Measurements from ENCODE around the gene XCL2. TPM values are rescaled to one million over a fixed set of nuclear protein-coding genes. Genes with fewer than 3 reads are reported as not detected.
"Not testable (repeated sequence)": the region's sequence is repeated elsewhere in the genome, so short reads cannot be mapped to it uniquely, and the experiment has no call there.

The XCL2 gene, protein sequence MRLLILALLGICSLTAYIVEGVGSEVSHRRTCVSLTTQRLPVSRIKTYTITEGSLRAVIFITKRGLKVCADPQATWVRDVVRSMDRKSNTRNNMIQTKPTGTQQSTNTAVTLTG
- total RNA-seq = not detected in 2 replicates

DNA sequence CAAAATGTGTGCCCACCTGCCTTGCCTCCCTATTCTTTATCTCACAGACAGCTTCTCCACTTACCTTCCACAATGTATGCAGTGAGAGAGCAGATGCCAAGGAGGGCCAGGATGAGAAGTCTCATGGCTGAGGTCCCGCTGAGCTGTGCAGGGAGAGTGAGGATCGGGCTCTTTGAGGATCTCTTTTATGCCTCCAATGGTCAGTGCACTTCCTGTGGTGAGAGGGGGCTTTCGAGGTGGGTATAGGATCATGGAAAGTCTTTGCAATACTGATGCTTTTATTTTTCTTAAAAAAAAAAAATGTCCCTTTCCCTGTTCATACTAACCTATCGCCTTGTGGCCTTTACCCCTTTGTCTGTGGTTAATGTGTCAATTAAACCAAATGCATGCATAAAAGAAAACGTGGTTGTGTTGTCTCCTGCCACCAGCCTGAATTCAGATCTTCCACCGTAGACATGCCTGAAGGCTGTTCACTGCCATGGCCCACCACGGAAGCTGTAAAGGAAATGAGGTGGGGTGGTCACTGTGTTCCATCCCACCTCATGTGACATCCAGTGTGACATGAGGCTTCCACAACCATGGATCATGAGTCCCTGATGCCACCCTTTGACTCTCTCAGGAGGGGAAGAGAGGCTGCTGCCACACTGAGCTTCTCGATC lies at the start of gene XCL2:
Gene XCL2, minus strand, starts transcription at position 158 of the 659 bp plus-strand sequence. Its CDS starts 33 bp downstream, at position 125.
- DNase-seq (ENCODE audit: low read depth, low spot score) = not testable (repeated sequence)

DNA sequence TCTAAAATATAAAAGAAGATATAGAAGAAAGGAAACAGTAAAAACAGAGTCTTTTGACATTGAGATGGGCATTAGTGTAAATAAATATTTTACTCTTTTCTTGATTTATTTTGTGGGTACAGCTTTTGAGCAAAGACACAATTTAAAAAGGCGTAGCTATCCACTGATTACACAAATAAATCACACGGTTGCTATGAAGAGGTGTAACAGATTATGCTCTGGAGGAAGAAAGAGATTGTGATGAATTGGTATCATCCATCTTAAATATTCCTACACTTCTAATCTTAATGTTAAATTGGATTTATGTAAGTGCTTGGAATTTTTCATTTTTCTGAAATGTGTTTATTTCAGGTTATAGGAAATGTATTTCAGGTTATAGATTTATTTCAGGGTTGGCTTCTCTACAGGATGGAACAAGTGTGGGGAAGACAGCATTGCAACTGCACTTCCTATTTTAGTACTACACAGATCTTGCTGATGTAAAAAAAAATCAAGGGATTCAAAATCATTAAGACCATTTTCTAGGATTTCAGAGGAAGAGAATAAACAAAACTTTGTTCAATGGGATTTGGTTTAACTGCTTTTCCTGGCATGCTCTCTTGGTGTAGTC lies 47.9 kb upstream of the XCL2 start:
- DNase-seq (ENCODE audit: low read depth, low spot score) = no peak

DNA sequence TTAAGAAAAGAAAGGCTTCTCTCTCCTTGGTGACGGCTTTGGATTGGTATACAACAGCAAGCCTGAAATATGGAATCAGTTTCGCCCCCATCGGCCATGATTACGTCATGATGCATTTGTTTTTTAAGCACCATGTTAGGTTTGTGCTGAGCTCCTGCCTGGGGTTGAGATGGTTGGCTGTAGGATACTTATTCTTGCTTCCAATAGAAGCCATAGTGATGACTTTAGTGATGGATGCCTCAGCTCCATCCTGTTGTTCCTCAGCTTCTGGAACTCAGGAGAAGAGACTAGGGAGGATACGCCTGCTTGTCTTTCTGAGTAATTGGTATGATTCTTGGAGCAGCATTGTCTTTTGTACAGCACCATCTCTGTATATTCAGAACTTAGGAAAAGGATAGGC lies 47.3 kb upstream of the XCL2 start:
- DNase-seq (ENCODE audit: low read depth, low spot score) = no peak

DNA sequence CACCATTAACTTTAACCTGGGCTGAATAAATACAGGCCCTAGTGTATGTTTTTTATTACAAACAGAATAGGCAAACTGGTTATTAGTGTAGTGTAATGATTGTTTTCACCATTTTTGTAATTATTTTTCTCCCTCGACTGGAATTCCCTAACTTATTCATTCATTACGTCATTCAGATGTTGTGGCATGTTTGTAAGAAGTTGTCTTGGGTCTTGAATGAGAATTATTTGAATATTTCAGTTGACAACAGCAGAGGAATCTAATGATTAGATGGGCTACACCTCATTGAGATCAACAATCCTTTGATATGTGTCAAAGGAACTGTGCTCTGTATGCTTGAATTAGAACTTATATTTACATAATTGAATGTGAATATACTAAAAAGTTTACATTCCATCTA lies 45.4 kb upstream of the XCL2 start:
- DNase-seq (ENCODE audit: low read depth, low spot score) = no peak

DNA sequence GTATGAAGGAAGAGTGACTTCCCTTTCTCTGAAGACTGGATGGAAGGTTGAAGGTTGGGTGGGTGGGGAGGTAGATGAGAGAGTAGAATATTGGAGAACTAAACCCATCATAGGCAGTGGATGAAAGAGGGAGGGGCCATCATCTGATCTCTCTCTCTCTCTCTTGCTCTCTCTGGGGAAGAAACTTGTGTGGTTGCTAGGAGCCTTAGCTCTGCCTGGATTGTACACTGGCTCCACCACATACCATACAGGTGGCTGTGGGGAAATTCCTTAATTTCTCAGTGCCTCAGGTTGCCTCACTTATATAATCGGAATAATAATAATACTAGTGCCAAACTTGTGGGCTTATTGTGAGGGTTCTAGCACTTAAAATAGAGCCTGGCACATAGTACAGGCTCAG lies 42.1 kb upstream of the XCL2 start:
- no peak for DNase-seq (ENCODE audit: low read depth, low spot score)

DNA sequence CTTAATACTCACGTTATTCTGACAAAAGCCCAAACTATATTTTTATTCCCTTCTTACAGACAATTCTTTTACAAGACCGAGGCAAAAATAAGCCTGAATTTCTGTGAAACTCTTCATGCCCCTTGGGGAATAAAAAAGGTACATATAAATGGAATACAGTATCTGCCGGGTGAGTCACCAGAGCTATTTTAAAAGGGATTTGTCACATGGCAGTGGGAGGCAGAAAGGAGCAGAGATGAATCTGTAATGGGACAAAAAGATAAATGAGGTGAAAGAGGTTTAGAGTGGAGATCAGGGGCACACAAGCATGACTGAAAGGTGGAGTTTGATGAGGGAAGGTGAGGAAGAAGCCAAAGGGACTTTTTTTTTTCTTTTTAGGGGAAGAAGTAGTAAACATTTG lies 41.4 kb upstream of the XCL2 start:
- DNase-seq (ENCODE audit: low read depth, low spot score) = no peak

DNA sequence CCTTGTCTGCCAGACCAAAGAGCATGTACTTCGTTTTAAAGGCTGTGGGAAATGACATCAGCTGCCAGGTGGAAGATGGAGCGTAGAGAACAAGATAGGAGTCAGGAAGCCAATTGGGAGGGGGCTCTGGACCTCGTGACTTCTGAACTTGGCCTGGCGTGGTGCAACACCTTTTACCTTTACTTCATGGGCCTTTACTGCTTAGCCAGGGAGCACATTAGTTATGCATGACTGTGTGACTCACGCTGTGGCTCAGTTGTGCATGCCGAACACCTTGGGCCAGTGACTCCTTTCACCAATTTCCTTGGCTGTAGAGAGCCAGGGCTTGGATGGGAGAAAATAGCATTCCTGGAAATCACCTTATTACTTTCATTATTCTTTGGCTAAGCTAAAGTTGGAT lies 39.8 kb upstream of the XCL2 start:
- no peak for DNase-seq (ENCODE audit: low read depth, low spot score)

DNA sequence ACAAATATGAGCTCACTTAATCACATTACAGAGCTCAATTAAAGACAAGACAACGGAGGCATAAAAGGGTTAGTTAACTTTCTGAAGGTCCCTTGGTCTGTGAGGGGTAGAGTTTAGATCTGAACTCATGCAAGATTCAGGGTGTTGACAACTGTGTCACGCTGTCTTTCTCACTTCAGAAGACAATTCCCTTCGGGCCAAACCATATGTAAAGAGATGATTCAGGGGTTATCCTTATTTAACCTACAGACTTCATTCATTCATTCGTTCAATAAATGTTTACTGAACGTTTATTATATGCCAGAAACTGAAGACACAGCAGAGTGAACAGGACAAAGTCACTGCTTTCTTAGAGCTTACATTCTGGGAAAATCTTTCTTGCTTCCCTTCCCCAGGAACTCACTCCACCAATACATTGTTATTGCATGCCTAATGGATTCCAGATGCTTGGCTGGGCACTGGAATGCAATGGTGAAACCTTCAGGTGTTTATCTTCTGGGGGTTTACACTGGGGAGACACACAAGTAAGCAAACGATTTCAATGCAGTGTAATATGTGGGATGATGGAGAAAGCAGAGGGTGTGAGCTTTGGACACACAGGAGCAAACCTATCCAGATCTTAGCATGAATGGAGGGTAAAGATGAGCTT lies 39.0 kb upstream of the XCL2 start:
- no peak for DNase-seq (ENCODE audit: low read depth, low spot score)

DNA sequence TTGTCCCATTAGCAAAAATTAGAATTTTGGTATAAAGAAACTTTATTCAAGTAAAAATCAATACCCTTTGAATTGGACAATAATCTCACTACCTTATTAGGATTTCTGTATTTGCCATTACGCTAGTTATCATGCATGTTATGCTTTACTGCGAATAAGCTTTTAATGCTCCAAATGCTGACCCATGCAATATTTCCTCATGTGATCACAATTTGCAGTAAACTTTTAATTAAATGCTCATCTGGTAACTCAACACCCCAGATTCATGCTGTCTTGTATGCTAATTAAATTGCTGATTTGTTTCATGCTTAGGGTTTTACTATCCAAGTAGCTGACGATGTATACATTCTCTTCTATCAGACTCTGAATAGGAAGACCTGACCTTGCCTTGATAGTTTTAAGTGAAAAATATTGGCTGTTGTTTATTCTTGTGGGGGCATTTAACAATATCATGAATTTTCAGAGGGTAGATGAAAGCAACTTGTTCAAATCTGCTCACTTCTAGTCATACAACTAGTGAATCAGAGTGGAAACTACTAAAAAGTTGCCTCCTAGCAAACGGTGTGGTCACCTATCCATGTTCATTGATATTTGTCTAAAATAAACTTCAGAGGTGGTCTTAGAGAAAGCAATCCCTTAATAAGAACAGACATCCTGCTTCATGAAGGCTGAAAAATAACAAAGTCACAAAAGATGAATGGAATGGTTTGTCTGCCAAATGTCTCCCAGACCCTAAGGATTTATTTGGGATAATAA lies 38.2 kb upstream of the XCL2 start:
- DNase-seq (ENCODE audit: low read depth, low spot score) = no peak

DNA sequence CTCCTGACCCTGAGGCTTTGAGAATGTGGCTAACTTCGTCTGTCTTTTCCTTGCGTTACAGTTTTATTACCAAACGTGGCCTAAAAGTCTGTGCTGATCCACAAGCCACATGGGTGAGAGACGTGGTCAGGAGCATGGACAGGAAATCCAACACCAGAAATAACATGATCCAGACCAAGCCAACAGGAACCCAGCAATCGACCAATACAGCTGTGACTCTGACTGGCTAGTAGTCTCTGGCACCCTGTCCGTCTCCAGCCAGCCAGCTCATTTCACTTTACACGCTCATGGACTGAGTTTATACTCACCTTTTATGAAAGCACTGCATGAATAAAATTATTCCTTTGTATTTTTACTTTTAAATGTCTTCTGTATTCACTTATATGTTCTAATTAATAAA lies 37.2 kb upstream of the XCL2 start:
- not testable (repeated sequence) for DNase-seq (ENCODE audit: low read depth, low spot score)

DNA sequence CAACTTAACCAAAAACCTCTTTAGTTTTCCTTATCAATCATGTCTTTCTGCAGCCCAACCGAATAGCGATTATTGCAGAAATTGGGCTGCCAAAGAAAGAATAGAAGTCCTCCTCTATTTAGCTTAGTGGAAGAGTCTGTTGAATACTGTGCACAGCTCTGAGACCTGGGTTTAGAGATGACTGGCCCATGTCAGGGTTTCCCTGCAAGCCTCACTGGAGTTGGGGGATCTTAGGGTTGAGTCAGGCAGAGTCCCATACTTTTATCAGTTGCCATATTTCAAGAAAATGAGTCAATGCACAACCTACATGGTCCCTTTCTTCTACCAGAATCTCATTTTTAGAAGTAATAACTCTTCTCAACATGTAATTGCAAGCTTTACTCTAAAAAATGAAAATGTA lies 36.5 kb upstream of the XCL2 start:
- not testable (repeated sequence) for DNase-seq (ENCODE audit: low read depth, low spot score)

DNA sequence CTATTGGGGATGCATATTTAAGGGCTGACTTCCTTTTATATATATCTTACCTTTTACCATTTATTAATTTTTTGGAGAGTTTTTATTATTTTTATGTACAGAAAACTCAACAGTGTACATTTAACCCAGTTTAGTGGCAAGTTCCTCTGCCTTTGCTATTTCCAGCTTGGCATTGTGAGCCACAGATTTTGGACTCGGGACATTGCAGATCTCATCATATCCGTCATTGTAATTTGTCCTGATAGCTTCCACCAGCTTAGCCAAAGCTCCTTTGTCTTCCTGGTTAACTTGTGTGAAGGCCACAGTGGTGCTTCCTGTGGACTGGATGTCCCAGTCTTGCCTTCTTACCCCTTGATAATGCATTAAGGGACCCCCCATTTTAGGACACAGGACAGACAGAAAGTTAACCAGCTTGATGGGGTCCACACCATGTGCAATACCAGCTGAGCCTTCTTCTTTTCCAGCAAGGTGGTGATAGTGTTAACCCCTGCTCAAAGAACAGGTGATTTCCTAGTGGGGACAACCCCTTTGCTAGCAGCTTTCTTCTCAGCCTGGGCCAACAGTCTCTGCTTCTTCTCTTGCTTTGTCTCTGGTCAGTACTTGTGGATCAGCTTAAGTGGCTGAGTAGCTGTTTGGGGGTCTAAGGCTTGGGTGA lies 34.9 kb upstream of the XCL2 start:
- not testable (repeated sequence) for DNase-seq (ENCODE audit: low read depth, low spot score)

DNA sequence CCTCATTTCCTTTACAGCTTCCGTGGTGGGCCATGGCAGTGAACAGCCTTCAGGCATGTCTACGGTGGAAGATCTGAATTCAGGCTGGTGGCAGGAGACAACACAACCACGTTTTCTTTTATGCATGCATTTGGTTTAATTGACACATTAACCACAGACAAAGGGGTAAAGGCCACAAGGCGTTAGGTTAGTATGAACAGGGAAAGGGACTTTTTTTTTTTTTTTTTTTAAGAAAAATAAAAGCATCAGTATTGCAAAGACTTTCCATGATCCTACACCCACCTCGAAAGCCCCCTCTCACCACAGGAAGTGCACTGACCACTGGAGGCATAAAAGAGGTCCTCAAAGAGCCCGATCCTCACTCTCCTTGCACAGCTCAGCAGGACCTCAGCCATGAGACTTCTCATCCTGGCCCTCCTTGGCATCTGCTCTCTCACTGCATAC lies 32.5 kb upstream of the XCL2 start, which contains the start of gene XCL1:
Gene XCL1, plus strand, starts transcription at position 361 of the 444 bp plus-strand sequence. Its CDS starts 33 bp downstream, at position 394.
- DNase-seq (ENCODE audit: low read depth, low spot score) = not testable (repeated sequence)

DNA sequence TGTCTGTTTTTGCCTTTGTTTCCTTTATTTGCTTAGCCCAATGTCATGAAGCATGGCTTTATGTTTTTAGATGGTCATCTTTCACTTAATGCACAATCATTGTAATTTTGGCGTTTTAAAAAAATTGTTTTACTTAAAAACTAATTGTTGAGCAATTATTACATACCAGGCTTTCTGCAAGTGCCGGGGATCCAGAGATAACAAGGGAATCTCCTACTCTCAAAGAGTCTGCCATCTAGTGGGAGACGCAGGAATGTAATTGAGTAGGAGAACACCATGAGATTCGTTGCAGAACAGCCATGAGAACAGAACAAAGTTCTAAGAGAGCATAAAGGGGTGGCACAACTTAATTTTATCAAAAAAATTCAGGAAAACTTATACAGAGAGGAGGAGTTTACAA lies 30.4 kb upstream of the XCL2 start:
- not testable (repeated sequence) for DNase-seq (ENCODE audit: low read depth, low spot score)

DNA sequence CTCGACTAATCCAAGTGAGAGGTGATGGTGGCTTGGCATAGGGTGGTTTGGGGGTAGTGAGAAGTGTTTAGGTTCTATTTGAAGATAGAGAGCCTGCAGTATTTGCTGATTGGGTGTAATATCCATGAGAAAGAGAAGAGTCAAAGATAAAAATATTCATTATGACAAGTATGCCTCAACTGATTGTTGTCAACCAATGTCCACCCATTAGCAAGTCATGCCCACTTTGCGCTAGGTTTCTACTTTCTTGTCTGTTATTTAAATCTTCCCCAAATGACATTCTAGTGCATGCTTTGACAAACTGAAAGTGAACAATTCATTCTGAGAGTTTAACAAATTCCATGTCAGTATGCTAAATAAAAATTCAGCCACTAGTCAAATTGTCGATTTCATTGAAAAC lies 28.8 kb upstream of the XCL2 start:
- DNase-seq (ENCODE audit: low read depth, low spot score) = no peak

DNA sequence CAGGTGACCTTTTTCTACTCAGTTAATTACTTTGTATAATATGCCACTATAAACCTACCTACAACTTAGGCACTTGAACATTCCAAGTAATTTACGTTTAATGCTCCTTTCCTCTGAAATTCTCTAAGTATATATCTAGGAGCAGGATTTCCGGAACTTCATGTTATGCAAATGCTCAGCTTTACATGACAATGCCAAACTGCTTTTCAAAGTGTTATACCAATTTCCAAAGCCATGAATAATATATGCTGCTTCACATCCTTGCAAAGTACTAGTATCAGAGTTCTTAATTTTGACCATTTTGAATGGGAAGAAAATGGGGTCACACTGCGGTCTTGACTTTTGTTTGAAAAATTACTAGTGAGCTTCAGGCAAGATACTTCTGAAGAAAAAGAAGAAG lies 26.9 kb upstream of the XCL2 start:
- no peak for DNase-seq (ENCODE audit: low read depth, low spot score)

DNA sequence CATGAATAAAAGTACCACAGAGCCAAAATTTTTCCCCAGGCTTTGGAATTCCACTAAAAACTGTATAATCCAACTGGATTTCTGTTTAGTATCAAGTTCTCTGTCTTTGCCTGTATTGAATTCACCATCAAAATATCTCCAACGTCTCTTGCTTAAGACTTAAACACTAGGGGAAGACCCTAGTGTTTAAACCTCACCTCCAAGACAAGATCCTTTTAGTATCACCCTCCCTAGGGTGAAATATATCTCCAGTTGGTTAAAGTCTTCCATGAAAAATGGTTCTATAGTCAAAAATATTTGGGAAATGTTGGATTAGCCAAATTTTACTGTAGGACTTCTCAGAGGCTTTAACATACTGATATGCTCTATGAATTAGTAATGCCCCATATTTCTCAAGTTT lies 24.5 kb upstream of the XCL2 start:
- DNase-seq (ENCODE audit: low read depth, low spot score) = no peak

DNA sequence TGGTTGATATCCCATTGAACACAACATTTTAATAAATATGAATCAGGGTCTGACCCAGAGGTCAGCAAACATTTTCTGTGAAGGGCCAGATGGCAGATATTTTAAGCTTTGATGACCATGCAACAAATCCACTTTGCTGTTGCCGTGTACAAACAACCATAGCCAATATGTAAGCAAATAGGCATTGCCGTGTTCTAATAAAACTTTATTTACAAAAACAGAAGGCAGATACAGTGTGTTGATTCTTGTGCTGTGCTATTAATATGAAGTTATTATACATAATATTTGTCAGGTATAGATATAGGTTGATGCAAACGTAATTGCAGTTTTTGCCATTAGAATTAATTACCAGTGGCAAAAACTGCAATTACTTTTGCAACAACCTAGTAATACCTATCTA lies 23.8 kb upstream of the XCL2 start:
- DNase-seq (ENCODE audit: low read depth, low spot score) = no peak

DNA sequence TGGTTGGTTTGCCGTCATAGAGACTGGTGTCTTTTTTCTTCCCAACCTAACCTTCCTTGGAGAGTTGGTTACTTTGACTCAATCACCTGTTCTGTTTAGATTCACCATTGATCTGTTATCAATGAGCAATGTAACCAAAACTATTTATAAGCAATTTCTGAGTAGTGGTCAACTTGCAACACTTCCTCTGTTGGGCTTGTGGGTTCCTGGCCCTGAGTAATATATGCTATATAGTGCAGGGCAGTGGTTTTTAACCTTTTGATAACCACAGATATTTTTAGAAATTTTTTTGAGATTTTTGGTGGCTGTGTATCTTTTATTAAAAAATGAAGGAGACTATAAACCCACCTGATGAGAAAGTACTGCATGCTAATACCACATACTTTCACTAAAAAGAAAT lies 23.2 kb upstream of the XCL2 start:
- no peak for DNase-seq (ENCODE audit: low read depth, low spot score)

DNA sequence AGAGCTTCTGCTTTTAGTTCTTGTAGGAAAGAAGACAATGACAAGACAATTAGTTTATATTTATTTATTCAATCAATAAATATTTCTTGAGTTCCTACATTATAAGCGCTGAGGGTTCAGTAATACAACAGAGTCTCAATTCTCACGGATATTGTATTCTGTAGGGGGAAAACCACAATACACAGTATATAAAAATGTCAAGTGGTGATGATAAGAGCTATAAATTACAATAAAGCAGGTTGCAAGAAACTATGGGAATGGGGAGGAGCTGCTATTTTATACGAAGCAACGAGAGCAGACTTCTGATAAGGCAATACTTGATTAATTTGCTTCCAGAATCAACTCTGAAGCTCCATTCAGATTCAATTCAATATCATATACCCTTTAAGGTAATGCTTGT lies 22.0 kb upstream of the XCL2 start:
- DNase-seq (ENCODE audit: low read depth, low spot score) = no peak

DNA sequence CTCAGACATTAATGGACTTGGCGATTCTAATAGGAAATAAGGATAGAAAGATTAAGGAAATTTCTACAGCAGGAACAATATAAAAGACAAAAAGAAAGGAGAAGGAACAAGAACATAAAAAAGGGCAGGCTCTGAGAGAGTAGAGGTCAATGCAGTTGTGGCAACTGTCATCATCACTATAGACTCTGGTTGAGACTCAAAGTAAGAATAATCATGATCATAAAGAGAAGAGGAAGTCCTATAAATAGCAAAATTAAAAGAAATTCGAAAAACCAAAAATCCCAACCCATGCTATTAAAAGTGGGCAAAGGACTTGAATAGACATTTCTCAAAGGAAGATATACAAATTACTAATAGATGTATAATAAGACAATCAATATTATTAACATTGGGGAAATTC lies 18.2 kb upstream of the XCL2 start:
- no peak for DNase-seq (ENCODE audit: low read depth, low spot score)
